Smooth muscle cell (in vitro differentiated cells): ENCODE measurements around the gene TMEM213. TPM values are rescaled to one million over a fixed set of nuclear protein-coding genes. Genes with fewer than 3 reads are reported as not detected.

Source experiments
- DNase-seq: peaks from one replicate; lab custom pipeline; 2025; ENCODE audit not compliant: unreplicated experiment; lab: John Stamatoyannopoulos, UW
- H2AFZ ChIP-seq: fragments of 200-600 bp; sonication (generic); 2 replicates; pipeline ENCODE4 v1.6.0; 2016; ENCODE audit warnings: antibody characterized with exemption, low read depth, mild to moderate bottlenecking
- H3F3A ChIP-seq: fragments of 200-600 bp; sonication (generic); 2 replicates; pipeline ENCODE4 v1.6.0; 2017; ENCODE audit warnings: antibody characterized with exemption, low read depth
- H3K27ac ChIP-seq: fragments of 200-600 bp; sonication (generic); 2 replicates; pipeline ENCODE4 v1.5.1; 2016; ENCODE audit warnings: low read depth, mild to moderate bottlenecking
- H3K27me3 ChIP-seq: fragments of 200-600 bp; sonication (generic); 2 replicates; pipeline ENCODE4 v1.6.1; 2016; ENCODE audit warnings: low read depth, mild to moderate bottlenecking
- H3K36me3 ChIP-seq: fragments of 200-600 bp; sonication (generic); 2 replicates; pipeline ENCODE4 v1.5.1; 2016; ENCODE audit warnings: low read depth
- H3K4me1 ChIP-seq: fragments of 200-600 bp; sonication (generic); 2 replicates; pipeline ENCODE4 v1.5.1; 2016; ENCODE audit warnings: low read depth
- H3K4me2 ChIP-seq: fragments of 200-600 bp; sonication (generic); 2 replicates; pipeline ENCODE4 v1.6.0; 2016; ENCODE audit warnings: mild to moderate bottlenecking
- H3K4me3 ChIP-seq: fragments of 200-600 bp; sonication (generic); 2 replicates; pipeline ENCODE4 v1.5.1; 2016; ENCODE audit warnings: mild to moderate bottlenecking
- H3K79me2 ChIP-seq: fragments of 200-600 bp; sonication (generic); 2 replicates; pipeline ENCODE4 v1.6.0; 2016; ENCODE audit warnings: low read depth, mild to moderate bottlenecking
- H3K9ac ChIP-seq: fragments of 200-600 bp; sonication (generic); 2 replicates; pipeline ENCODE4 v1.6.0; 2016; ENCODE audit warnings: low read depth
- H3K9me3 ChIP-seq: fragments of 200-600 bp; sonication (generic); replicated peaks from 2 replicates; pipeline ENCODE4 v1.5.1; 2016; ENCODE audit warnings: low read depth
- H4K20me1 ChIP-seq: fragments of 200-600 bp; sonication (generic); 2 replicates; pipeline ENCODE4 v1.6.0; 2016; ENCODE audit warnings: low read depth
- WGBS: methylation state at CpG from one replicate; pipeline ENCODE4 v1.1.7; 2016; ENCODE audit warnings: low lambda C conversion rate; 5-methylcytosine and 5-hydroxymethylcytosine counted together
- polyA plus RNA-seq: library from polyadenylated mRNA; unstranded; fragments of >200 nt; fragmentation: Nextera tagmentation; extraction: Ambion mirVana; gene quantifications from 2 replicates; pipeline ENCODE4 v1.2.1, GENCODE V29; 2016
- total RNA-seq: library from RNA; depleted of rRNA; stranded (reverse); fragments of >200 nt; gene quantifications from 2 replicates; pipeline ENCODE4 v1.2.3, GENCODE V29; 2014
- TF ChIP-seq, protein P1 (sequence below): fragments of 200-600 bp; sonication (generic); IDR thresholded peaks from 2 replicates; pipeline ENCODE4 v1.5.1; 2017; ENCODE audit warnings: borderline replicate concordance, mild to moderate bottlenecking, antibody characterized with exemption; ENCODE audit not compliant: insufficient read depth, poor library complexity, severe bottlenecking

The TMEM213 gene
- total and polyA plus RNA-seq, 2 experiments from 2014 or later, result not detected

GRCh38 chr7:138816650-138817049 is 18.9 kb downstream of the TMEM213 start:
- H3K4me2 ChIP-seq, result no peak overlapping the region

GRCh38 chr7:138819625-138820024 is 21.8 kb downstream of the TMEM213 start:
- Histone ChIP-seq H3K27ac (no peak overlapping the region), H3K9me3 (no peaks in the 10 kb centered on the region), H3K36me3 (no peaks in the 10 kb centered on the region), H3K4me2 (no peak overlapping the region), H3K27me3 (no peaks in the 10 kb centered on the region), H3K4me3 (no peak overlapping the region), H3K4me1 (no peaks in the 10 kb centered on the region), H4K20me1 (no peaks in the 10 kb centered on the region), H3K79me2 (no peaks in the 10 kb centered on the region), H2AFZ (no peak overlapping the region), H3F3A (no peaks in the 10 kb centered on the region), H3K9ac (no peak overlapping the region)
- TF ChIP-seq, protein P1, sequence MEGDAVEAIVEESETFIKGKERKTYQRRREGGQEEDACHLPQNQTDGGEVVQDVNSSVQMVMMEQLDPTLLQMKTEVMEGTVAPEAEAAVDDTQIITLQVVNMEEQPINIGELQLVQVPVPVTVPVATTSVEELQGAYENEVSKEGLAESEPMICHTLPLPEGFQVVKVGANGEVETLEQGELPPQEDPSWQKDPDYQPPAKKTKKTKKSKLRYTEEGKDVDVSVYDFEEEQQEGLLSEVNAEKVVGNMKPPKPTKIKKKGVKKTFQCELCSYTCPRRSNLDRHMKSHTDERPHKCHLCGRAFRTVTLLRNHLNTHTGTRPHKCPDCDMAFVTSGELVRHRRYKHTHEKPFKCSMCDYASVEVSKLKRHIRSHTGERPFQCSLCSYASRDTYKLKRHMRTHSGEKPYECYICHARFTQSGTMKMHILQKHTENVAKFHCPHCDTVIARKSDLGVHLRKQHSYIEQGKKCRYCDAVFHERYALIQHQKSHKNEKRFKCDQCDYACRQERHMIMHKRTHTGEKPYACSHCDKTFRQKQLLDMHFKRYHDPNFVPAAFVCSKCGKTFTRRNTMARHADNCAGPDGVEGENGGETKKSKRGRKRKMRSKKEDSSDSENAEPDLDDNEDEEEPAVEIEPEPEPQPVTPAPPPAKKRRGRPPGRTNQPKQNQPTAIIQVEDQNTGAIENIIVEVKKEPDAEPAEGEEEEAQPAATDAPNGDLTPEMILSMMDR, result no peak
- DNase-seq, result no peak
- WGBS, result 82% methylated on average over 3 of the region's 3 CpGs

More at GRCh38 chr7:138816650-138817049, 18.9 kb downstream of the TMEM213 start:
- H3K27me3 ChIP-seq, result no peaks in the 10 kb centered on the region
- H3K36me3 ChIP-seq, result no peaks in the 10 kb centered on the region
- no peak overlapping the region for H3K27ac ChIP-seq
- no peaks in the 10 kb centered on the region for H3K4me1 ChIP-seq
- no peaks in the 10 kb centered on the region for H3K9me3 ChIP-seq
- 88% methylated on average over 1 of the region's 1 CpG for WGBS
- DNase-seq, result no peak
- H4K20me1 ChIP-seq, result no peaks in the 10 kb centered on the region
- no peak overlapping the region for H3K9ac ChIP-seq
- no peak overlapping the region for H2AFZ ChIP-seq
- H3F3A ChIP-seq, result no peaks in the 10 kb centered on the region
- no peaks in the 10 kb centered on the region for H3K79me2 ChIP-seq
- H3K4me3 ChIP-seq, result no peak overlapping the region
- TF ChIP-seq, protein P1, result no peak

- H3K9me3 ChIP-seq, result no peaks in the 10 kb centered on the region
- no peaks in the 10 kb centered on the region for H3K79me2 ChIP-seq
- H3K9ac ChIP-seq, result no peak overlapping the region
- H3K4me3 ChIP-seq, result no peak overlapping the region
- H4K20me1 ChIP-seq, result no peaks in the 10 kb centered on the region
- no peaks in the 10 kb centered on the region for H3K27me3 ChIP-seq
- H2AFZ ChIP-seq, result no peak overlapping the region
- 91% methylated on average over 7 of the region's 7 CpGs for WGBS
- no peak for DNase-seq
- no peak overlapping the region for H3K27ac ChIP-seq
- no peaks in the 10 kb centered on the region for H3K4me1 ChIP-seq
- no peaks in the 10 kb centered on the region for H3K36me3 ChIP-seq
- no peaks in the 10 kb centered on the region for H3F3A ChIP-seq
- H3K4me2 ChIP-seq, result no peak overlapping the region
- TF ChIP-seq, protein P1, result no peak
Measured at GRCh38 chr7:138821912-138822311, 24.1 kb downstream of the TMEM213 start.

DNA sequence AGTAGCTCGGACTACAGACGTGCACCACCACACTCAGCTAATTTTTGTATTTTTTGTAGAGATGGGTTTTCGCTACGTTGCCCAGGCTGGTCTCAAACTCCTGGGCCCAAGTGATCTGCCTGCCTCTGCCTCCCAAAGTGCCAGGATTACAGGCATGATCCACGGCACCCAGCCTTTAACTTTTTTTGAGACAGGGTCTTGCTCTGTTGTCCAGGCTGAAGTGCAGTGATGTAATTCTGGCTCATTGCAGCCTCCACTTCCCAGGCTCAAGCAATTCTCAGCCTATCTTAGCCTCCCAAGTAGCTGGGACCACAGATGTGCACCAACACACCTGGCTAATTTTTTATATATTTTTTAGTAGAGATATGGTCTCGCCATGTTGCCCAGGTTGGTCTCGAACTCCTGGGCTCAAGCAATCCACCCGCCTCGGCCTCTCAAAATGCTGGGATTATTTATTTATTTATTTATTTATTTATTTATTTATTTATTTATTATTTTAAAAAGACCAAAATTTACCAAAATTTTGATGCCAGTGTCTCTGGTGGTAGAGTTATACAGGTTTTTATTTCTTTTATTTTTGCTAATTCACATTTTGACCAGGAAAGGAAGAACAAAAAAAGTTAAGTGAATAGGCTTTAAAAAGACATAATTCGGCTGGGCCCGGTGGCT is 25.2 kb downstream of the TMEM213 start:
- no peak overlapping the region for H2AFZ ChIP-seq
- no peaks in the 10 kb centered on the region for H3F3A ChIP-seq
- no peak overlapping the region for H3K4me2 ChIP-seq
- H3K4me3 ChIP-seq, result no peak overlapping the region
- TF ChIP-seq, protein P1, result no peak
- no peak overlapping the region for H3K9ac ChIP-seq
- no peaks in the 10 kb centered on the region for H3K36me3 ChIP-seq
- WGBS, result 91% methylated on average over 11 of the region's 11 CpGs
- no peak overlapping the region for H3K27ac ChIP-seq
- no peaks in the 10 kb centered on the region for H3K4me1 ChIP-seq
- H3K79me2 ChIP-seq, result no peaks in the 10 kb centered on the region
- H3K9me3 ChIP-seq, result no peaks in the 10 kb centered on the region
- H4K20me1 ChIP-seq, result no peaks in the 10 kb centered on the region
- no peak for DNase-seq
- H3K27me3 ChIP-seq, result no peaks in the 10 kb centered on the region
